Panc1 (cell line): ENCODE measurements around the gene RPEL1. TPM values are rescaled to one million over a fixed set of nuclear protein-coding genes. Genes with fewer than 3 reads are reported as not detected.
"Not testable (repeated sequence)": the region's sequence is repeated elsewhere in the genome, so short reads cannot be mapped to it uniquely, and the experiment has no call there.

Source experiments
- ATAC-seq: fragments of 200-7000 bp; cut with Tn5 transposase; 2 replicates; pipeline ENCODE4 v1.9.1; 2020; ENCODE audit warnings: mild to moderate bottlenecking, moderate library complexity
- BruUV-seq: library from RNA; stranded (reverse); fragments of 400-500 nt; replicated peaks from 2 replicates; lab custom pipeline; 2021; lab: Mats Ljungman, UMichigan
- CTCF ChIA-PET: fragments of 300-600 bp; sonication (Branson Sonifier 250); formaldehyde crosslinking; loops from one replicate; lab custom pipeline; 2022; ENCODE audit warnings: antibody characterized with exemption; lab: Charles Lee
- POLR2A ChIA-PET: fragments of 300-600 bp; sonication (Branson Sonifier 250); formaldehyde crosslinking; loops from one replicate; lab custom pipeline; 2022; ENCODE audit warnings: antibody characterized with exemption; lab: Charles Lee
- DNase-seq: peaks from one replicate; pipeline ENCODE4 v3.0.0-alpha.2; 2010; ENCODE audit warnings: low read depth, low spot score
- H3K27ac ChIP-seq: 2 replicates; pipeline ENCODE4 v1.5.1; 2011; ENCODE audit warnings: mild to moderate bottlenecking, low read length, inconsistent platforms
- H3K27me3 ChIP-seq: fragments of 200-500 bp; sonication (Bioruptor generic); 2 replicates; pipeline ENCODE4 v1.6.0; 2014; ENCODE audit warnings: low read length, inconsistent platforms; ENCODE audit not compliant: control insufficient read depth, insufficient read depth
- H3K36me3 ChIP-seq: fragments of 200-500 bp; sonication (Bioruptor generic); 2 replicates; pipeline ENCODE4 v1.5.1; 2014; ENCODE audit warnings: inconsistent platforms, mild to moderate bottlenecking, low read length, moderate library complexity; ENCODE audit not compliant: control insufficient read depth, insufficient read depth
- H3K4me1 ChIP-seq: 2 replicates; pipeline ENCODE4 v1.5.1; 2011; ENCODE audit warnings: inconsistent platforms, mild to moderate bottlenecking, low read length, moderate library complexity; ENCODE audit not compliant: control insufficient read depth, insufficient read depth
- H3K4me3 ChIP-seq, 2 experiments: 2 replicates each; pipeline ENCODE4 v1.5.1; 2011 to 2012; ENCODE audit warnings: low read depth in 2 of 2, low read length in 2 of 2, mild to moderate bottlenecking in 2 of 2, inconsistent platforms in 1 of 2, moderate library complexity in 1 of 2
- H3K9me3 ChIP-seq: fragments of 200-500 bp; sonication (Bioruptor generic); 2 replicates; pipeline ENCODE4 v1.5.1; 2014; ENCODE audit warnings: low read depth, mild to moderate bottlenecking, inconsistent platforms, low read length, moderate library complexity; ENCODE audit not compliant: control insufficient read depth, insufficient read depth
- CTCF ChIP-seq: fragments of 450-650 bp; IDR thresholded peaks from 2 replicates; pipeline ENCODE4 v1.5.1; 2017; ENCODE audit warnings: mild to moderate bottlenecking
- TCF7L2 ChIP-seq: IDR thresholded peaks from 2 replicates; pipeline ENCODE4 v1.6.1; 2011; ENCODE audit warnings: mild to moderate bottlenecking, low read depth, low read length, inconsistent platforms
- in situ Hi-C: cut with HindIII; loops from 2 replicates; pipeline ENCODE4 v1.10.0; 2016; ENCODE audit warnings: low sequenced_read_pairs, low pct_unique_long_range_greater_than_20kb
- intact Hi-C: fragments of 100-400 bp; cut with micrococcal nuclease; formaldehyde crosslinking; loops from one replicate; pipeline ENCODE4 v1.10.0; 2022; ENCODE audit not compliant: unreplicated experiment
- total RNA-seq: library from RNA; stranded (reverse); gene quantifications from one replicate; pipeline ENCODE4 v1.2.1, GENCODE V29; 2021; ENCODE audit not compliant: unreplicated experiment

The RPEL1 gene
- total RNA-seq, 1 experiment from 2014 or later: 0.10 TPM

DNA sequence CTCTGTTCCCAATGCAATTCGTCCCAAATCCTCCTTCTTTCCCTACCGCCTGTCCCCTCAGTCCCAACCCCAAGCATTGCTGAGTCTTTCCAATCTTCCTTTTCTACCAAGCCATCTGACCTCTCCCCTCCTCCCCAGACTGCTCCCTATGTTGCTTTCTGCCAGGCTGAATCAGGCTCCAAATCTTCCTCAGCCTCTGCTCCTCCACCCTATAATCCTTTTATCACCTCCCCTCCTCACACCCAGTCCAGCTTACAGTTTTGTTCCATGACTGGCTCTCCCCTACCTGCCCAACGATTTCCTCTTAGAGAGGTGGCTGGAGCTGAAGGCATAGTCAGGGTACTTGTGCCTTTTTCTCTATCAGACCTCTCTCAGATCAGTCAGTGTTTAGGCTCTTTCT lies 39.0 kb upstream of the RPEL1 start:
- ATAC-seq, H3K4me1 ChIP-seq, intact Hi-C loops, H3K27me3 ChIP-seq, BruUV-seq, H3K4me3 ChIP-seq, H3K36me3 ChIP-seq, H3K9me3 ChIP-seq, in situ Hi-C loops, DNase-seq: not testable (repeated sequence)
- ChIA-PET CTCF (interaction anchor here (0.6 kb wide), 1 partner anchor 23 kb away, joined by 4 read pairs; no protein-coding TSS in a partner anchor), POLR2A (interaction anchor here (0.6 kb wide), 1 partner anchor 14 kb away, joined by 3 read pairs; no protein-coding TSS in a partner anchor)
- peak overlapping the region; percentile 62 for H3K27ac ChIP-seq

- Histone ChIP-seq H3K27ac (peak overlapping the region; percentile 62), H3K9me3 (0 out of 2 replicates have a peak, but pooled peaks cover 7% of the 10 kb centered on the region), H3K4me3 (no peak overlapping the region), H3K4me1 (0 out of 2 replicates have a peak, but pooled peaks cover 3% of the 10 kb centered on the region), H3K36me3 (no peaks in the 10 kb centered on the region), H3K27me3 (no peaks in the 10 kb centered on the region)
- ATAC-seq: no peak
- ChIA-PET CTCF (no interaction called here), POLR2A (interaction anchor here (0.6 kb wide), 1 partner anchor 15 kb away, joined by 3 read pairs; no protein-coding TSS in a partner anchor)
- no peak for TF ChIP-seq CTCF
- TF ChIP-seq TCF7L2: no peak
- intact Hi-C loops (no loop called here), in situ Hi-C loops (no loop called here)
- BruUV-seq: no TSS peak
- no peak for DNase-seq
Observed at GRCh38 chr10:103207141-103207540, 38.5 kb upstream of the RPEL1 start.

DNA sequence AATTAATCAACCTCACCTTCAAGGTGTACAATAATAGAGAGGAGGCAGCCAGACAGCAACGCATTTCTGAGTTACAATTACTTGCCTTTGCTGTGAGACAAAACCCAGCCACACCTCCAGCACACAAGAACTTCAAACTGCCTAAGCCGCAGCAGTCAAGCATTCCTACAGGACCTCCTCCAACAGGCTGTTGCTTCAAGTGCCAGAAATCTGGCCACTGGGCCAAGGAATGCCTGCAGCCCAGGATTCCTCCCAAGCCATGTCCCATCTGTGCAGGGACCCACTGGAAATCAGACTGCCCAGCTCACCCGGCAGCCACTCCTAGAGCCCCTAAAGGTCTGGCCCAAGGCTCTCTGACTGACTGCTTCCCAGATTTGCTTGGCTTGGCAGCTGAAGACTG lies 38.0 kb upstream of the RPEL1 start:
- H3K9me3 ChIP-seq, DNase-seq, H3K4me3 ChIP-seq, ATAC-seq, H3K4me1 ChIP-seq, intact Hi-C loops, CTCF ChIA-PET, in situ Hi-C loops, BruUV-seq, H3K27me3 ChIP-seq, H3K36me3 ChIP-seq, POLR2A ChIA-PET: not testable (repeated sequence)
- peak overlapping the region; percentile 23; the same call in 1 of the 2 replicates for H3K27ac ChIP-seq

- H3K27me3 ChIP-seq, BruUV-seq, POLR2A ChIA-PET, H3K4me3 ChIP-seq, in situ Hi-C loops, H3K4me1 ChIP-seq, H3K36me3 ChIP-seq, ATAC-seq, intact Hi-C loops, DNase-seq, CTCF ChIA-PET, H3K27ac ChIP-seq: not testable (repeated sequence)
- H3K9me3 ChIP-seq: peaks cover 14% of the 10 kb centered on the region; the same call in 1 of the 2 replicates
Observed at GRCh38 chr10:103210262-103210661, 35.4 kb upstream of the RPEL1 start.
